ENCODE measurements around the gene ATP10B.

ATP10B gene

GRCh38 chr5:160651692-160652645 lies 200.0 kb downstream of the ATP10B start:
- H3K9me3 ChIP-seq (ENCODE audit: control insufficient read depth, insufficient read depth, low read length) = no peaks in the 10 kb centered on the region
- H3K36me3 ChIP-seq (ENCODE audit: control insufficient read depth, insufficient read depth, low read length) = no peaks in the 10 kb centered on the region
- no peak overlapping the region for H3K27ac ChIP-seq (ENCODE audit: low read depth, low read length)
- H3K4me3 ChIP-seq (ENCODE audit: low read depth, low read length) = no peak overlapping the region
- no peaks in the 10 kb centered on the region for H3K4me1 ChIP-seq (ENCODE audit: control insufficient read depth, insufficient read depth, low read length)
- H3K9ac ChIP-seq (ENCODE audit: low read depth, low read length) = no peak overlapping the region
- H3K27me3 ChIP-seq (ENCODE audit: control insufficient read depth, insufficient read depth, low read length) = no peaks in the 10 kb centered on the region

- no peaks in the 10 kb centered on the region for H3K9me3 ChIP-seq (ENCODE audit: control insufficient read depth, insufficient read depth, low read length)
- no peaks in the 10 kb centered on the region for H3K4me1 ChIP-seq (ENCODE audit: control insufficient read depth, insufficient read depth, low read length)
- no peak overlapping the region for H3K9ac ChIP-seq (ENCODE audit: low read depth, low read length)
- no peaks in the 10 kb centered on the region for H3K27me3 ChIP-seq (ENCODE audit: control insufficient read depth, insufficient read depth, low read length)
- no peaks in the 10 kb centered on the region for H3K36me3 ChIP-seq (ENCODE audit: control insufficient read depth, insufficient read depth, low read length)
- H3K27ac ChIP-seq (ENCODE audit: low read depth, low read length) = no peak overlapping the region
- no peak overlapping the region for H3K4me3 ChIP-seq (ENCODE audit: low read depth, low read length)
These were observed 202.7 kb downstream of the ATP10B start for GRCh38 chr5:160649304-160649703.

DNA sequence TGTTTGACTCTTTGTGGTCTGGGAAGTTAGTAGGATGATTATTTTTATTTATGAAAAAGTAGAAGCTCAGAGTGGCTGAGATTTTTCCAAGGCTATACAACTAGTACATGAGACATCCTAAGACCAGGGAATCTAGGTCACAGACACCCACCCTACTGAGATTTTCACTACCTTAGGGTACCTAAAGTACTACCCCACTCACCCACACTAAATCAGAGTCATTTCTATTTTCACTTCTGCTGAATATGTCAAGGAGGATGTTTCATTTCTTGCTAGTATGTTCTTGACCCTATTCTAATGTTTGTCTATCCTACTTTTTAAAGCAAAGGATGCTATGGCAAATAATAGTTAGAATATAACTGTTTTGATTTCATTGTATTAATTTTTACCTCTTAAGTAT lies 206.0 kb downstream of the ATP10B start:
- H3K36me3 ChIP-seq (ENCODE audit: control insufficient read depth, insufficient read depth, low read length) = no peaks in the 10 kb centered on the region
- H3K27ac ChIP-seq (ENCODE audit: low read depth, low read length) = no peak overlapping the region
- no peaks in the 10 kb centered on the region for H3K9me3 ChIP-seq (ENCODE audit: control insufficient read depth, insufficient read depth, low read length)
- no peak overlapping the region for H3K4me3 ChIP-seq (ENCODE audit: low read depth, low read length)
- no peaks in the 10 kb centered on the region for H3K4me1 ChIP-seq (ENCODE audit: control insufficient read depth, insufficient read depth, low read length)
- no peaks in the 10 kb centered on the region for H3K27me3 ChIP-seq (ENCODE audit: control insufficient read depth, insufficient read depth, low read length)
- H3K9ac ChIP-seq (ENCODE audit: low read depth, low read length) = no peak overlapping the region

DNA sequence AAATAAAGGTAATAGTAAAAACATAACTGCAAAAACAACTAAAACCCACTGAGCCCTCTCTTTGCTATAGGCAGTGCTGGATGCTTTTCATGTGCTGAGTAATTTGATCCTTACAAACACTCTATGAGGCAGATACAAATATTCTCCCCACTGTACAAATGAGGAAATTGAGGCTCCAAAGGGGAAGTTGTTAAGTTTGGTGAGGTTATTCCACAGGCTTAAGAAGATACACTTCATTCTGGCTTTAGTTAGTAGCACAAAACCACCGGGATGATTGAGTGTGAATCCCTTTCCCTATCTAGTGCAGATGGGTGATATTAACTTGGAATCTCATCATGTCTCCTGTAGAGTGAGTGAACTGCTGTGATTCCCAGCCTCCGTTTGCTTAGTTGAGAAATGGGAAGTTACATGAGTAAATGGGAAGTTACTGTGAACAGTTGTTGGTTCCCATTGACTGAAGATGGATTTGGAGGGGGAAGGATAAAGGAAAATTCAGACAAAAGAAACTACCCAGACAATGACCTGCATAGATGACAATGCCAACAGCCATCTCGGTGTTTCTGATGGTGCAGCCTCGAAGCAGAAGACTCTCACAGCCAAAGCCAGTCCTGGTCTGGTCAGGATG lies 208.3 kb downstream of the ATP10B start:
- Histone ChIP-seq H3K9ac (ENCODE audit: low read depth, low read length) (no peak overlapping the region), H3K27ac (ENCODE audit: low read depth, low read length) (no peak overlapping the region), H3K4me1 (ENCODE audit: control insufficient read depth, insufficient read depth, low read length) (no peaks in the 10 kb centered on the region), H3K9me3 (ENCODE audit: control insufficient read depth, insufficient read depth, low read length) (no peaks in the 10 kb centered on the region), H3K27me3 (ENCODE audit: control insufficient read depth, insufficient read depth, low read length) (no peaks in the 10 kb centered on the region), H3K36me3 (ENCODE audit: control insufficient read depth, insufficient read depth, low read length) (no peaks in the 10 kb centered on the region), H3K4me3 (ENCODE audit: low read depth, low read length) (no peak overlapping the region)

DNA sequence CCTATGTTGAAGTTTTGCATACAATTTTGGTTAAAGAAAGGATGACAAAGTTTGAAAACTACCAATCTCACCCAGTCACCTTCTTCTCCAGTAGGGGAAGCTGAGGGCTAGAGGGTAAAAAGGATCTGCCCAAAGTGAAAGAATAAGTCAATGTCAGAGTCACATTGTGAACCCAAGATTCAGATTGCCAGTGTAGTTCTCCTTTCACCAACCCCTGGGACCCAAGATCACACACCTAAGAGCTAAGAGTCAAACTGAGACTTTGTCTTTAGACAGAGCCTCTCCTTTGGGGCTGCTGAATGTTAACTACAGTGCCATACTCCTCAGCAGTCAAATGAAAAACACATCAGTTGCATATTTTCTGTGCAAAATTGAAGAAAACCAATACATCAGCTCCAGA lies 210.6 kb downstream of the ATP10B start:
- H3K9ac ChIP-seq (ENCODE audit: low read depth, low read length) = no peak overlapping the region
- H3K36me3 ChIP-seq (ENCODE audit: control insufficient read depth, insufficient read depth, low read length) = no peaks in the 10 kb centered on the region
- H3K4me1 ChIP-seq (ENCODE audit: control insufficient read depth, insufficient read depth, low read length) = no peaks in the 10 kb centered on the region
- H3K9me3 ChIP-seq (ENCODE audit: control insufficient read depth, insufficient read depth, low read length) = no peaks in the 10 kb centered on the region
- H3K4me3 ChIP-seq (ENCODE audit: low read depth, low read length) = no peak overlapping the region
- H3K27me3 ChIP-seq (ENCODE audit: control insufficient read depth, insufficient read depth, low read length) = no peaks in the 10 kb centered on the region
- H3K27ac ChIP-seq (ENCODE audit: low read depth, low read length) = no peak overlapping the region

DNA sequence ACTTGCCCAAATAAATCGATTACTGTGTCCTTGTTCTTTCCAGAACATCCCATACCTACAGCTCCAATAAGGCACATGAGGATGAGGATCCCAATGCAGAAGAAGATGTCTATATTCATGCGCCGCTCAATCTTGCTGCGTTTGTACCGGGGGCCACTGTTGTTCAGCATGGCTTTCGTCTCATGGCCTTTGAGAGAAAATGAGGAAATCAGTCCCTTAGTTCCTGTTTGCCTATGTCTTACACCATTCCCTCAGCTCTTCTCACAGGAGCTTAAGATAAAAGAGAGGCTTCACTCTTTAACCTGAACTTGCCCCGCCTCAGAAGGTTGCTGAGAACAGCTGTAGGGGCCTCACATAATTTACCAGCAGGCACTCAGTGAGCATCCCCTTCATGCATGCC lies 211.6 kb downstream of the ATP10B start:
- Histone ChIP-seq H3K27me3 (ENCODE audit: control insufficient read depth, insufficient read depth, low read length) (no peaks in the 10 kb centered on the region), H3K9me3 (ENCODE audit: control insufficient read depth, insufficient read depth, low read length) (no peaks in the 10 kb centered on the region), H3K27ac (ENCODE audit: low read depth, low read length) (no peak overlapping the region), H3K4me1 (ENCODE audit: control insufficient read depth, insufficient read depth, low read length) (no peaks in the 10 kb centered on the region), H3K36me3 (ENCODE audit: control insufficient read depth, insufficient read depth, low read length) (no peaks in the 10 kb centered on the region), H3K4me3 (ENCODE audit: low read depth, low read length) (no peak overlapping the region), H3K9ac (ENCODE audit: low read depth, low read length) (no peak overlapping the region)

GRCh38 chr5:160638161-160638742 lies 213.8 kb downstream of the ATP10B start:
- no peak overlapping the region for H3K9ac ChIP-seq (ENCODE audit: low read depth, low read length)
- H3K36me3 ChIP-seq (ENCODE audit: control insufficient read depth, insufficient read depth, low read length) = no peaks in the 10 kb centered on the region
- H3K27me3 ChIP-seq (ENCODE audit: control insufficient read depth, insufficient read depth, low read length) = no peaks in the 10 kb centered on the region
- no peaks in the 10 kb centered on the region for H3K9me3 ChIP-seq (ENCODE audit: control insufficient read depth, insufficient read depth, low read length)
- no peak overlapping the region for H3K27ac ChIP-seq (ENCODE audit: low read depth, low read length)
- H3K4me3 ChIP-seq (ENCODE audit: low read depth, low read length) = no peak overlapping the region
- no peaks in the 10 kb centered on the region for H3K4me1 ChIP-seq (ENCODE audit: control insufficient read depth, insufficient read depth, low read length)

GRCh38 chr5:160637357-160638090 lies 214.5 kb downstream of the ATP10B start:
- Histone ChIP-seq H3K27me3 (ENCODE audit: control insufficient read depth, insufficient read depth, low read length) (no peaks in the 10 kb centered on the region), H3K4me3 (ENCODE audit: low read depth, low read length) (no peak overlapping the region), H3K9ac (ENCODE audit: low read depth, low read length) (no peak overlapping the region), H3K36me3 (ENCODE audit: control insufficient read depth, insufficient read depth, low read length) (no peaks in the 10 kb centered on the region), H3K9me3 (ENCODE audit: control insufficient read depth, insufficient read depth, low read length) (no peaks in the 10 kb centered on the region), H3K4me1 (ENCODE audit: control insufficient read depth, insufficient read depth, low read length) (no peaks in the 10 kb centered on the region), H3K27ac (ENCODE audit: low read depth, low read length) (no peak overlapping the region)

DNA sequence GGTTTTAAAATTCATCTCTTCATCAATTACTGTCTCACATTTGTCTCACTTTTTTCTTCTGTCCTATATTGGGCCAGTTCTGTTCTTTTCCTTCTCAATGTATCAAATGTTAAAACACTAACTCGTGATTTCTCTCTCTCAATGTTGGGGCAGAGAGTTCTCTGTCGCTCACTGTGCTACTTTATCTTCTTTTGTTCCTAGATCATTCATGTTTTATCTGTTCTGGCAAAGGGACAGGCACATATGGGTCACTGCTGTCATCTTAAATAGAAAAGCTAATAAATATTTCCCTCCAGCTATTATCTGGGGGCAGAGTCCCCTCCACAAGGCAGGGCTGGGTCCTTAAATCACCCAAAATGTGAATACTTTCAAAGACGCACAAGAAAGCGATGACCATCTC lies 216.3 kb downstream of the ATP10B start:
- Histone ChIP-seq H3K27me3 (ENCODE audit: control insufficient read depth, insufficient read depth, low read length) (no peaks in the 10 kb centered on the region), H3K4me1 (ENCODE audit: control insufficient read depth, insufficient read depth, low read length) (no peaks in the 10 kb centered on the region), H3K36me3 (ENCODE audit: control insufficient read depth, insufficient read depth, low read length) (no peaks in the 10 kb centered on the region), H3K9me3 (ENCODE audit: control insufficient read depth, insufficient read depth, low read length) (no peaks in the 10 kb centered on the region), H3K27ac (ENCODE audit: low read depth, low read length) (no peak overlapping the region), H3K4me3 (ENCODE audit: low read depth, low read length) (no peak overlapping the region), H3K9ac (ENCODE audit: low read depth, low read length) (no peak overlapping the region)

GRCh38 chr5:160635046-160635445 lies 217.0 kb downstream of the ATP10B start:
- no peak overlapping the region for H3K9ac ChIP-seq (ENCODE audit: low read depth, low read length)
- no peaks in the 10 kb centered on the region for H3K27me3 ChIP-seq (ENCODE audit: control insufficient read depth, insufficient read depth, low read length)
- H3K4me1 ChIP-seq (ENCODE audit: control insufficient read depth, insufficient read depth, low read length) = no peaks in the 10 kb centered on the region
- H3K36me3 ChIP-seq (ENCODE audit: control insufficient read depth, insufficient read depth, low read length) = no peaks in the 10 kb centered on the region
- no peak overlapping the region for H3K4me3 ChIP-seq (ENCODE audit: low read depth, low read length)
- no peaks in the 10 kb centered on the region for H3K9me3 ChIP-seq (ENCODE audit: control insufficient read depth, insufficient read depth, low read length)
- H3K27ac ChIP-seq (ENCODE audit: low read depth, low read length) = no peak overlapping the region
